ENCODE measurements around the gene PIH1D2. TPM values are rescaled to one million over a fixed set of nuclear protein-coding genes. Genes with fewer than 3 reads are reported as not detected.

Gene PIH1D2
- total RNA-seq (ENCODE audit: low replicate concordance), result 5.1 and 5.5 TPM in 2 replicates

DNA sequence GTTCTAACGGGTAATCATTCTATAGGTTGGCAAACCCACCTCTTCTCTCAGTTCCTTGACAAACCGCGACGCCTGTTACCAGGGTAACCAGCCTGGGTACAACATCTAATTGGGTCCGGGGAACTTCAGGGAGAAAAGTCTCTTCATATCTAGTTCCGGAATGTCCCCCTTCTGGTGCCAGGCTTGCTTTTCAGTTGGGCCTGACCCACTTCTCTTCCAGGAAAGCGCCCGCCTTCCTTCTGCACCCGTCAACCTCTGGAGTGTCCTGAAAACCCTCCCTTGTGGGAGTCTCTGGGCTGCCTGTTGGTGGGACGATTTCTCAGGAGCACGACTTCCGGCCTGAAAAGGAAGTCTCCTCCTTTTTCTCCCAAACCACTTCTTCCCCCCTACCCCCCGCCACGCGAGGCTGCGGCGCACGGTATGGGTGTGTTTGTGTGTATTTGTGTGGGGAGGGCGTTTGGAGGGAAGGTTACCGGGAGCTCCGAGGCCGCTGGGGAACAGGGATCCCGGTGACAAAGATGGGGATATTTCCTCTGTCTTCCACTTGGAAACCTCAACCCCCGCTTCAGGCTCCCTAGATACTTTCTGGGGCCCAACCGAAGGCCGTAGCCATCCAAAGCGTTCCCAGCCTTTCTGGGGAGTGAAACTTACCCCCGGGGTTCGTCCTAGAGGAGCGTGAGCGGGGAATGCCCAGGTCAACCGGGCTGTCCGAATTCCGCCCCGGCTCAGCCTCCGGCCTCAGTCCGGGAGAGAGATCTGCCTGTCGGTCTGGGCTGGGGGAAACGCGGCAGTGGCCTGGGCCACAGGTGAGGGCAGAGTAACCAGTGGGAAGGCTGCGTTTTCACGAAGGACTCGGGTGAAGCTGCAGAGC lies at the start of gene PIH1D2, which contains the start of gene NKAPD1:
Gene PIH1D2 (minus strand): TSS at position 77 of the 871 bp plus-strand sequence. CDS start 843 bp downstream, outside the sequence.
Gene NKAPD1 (plus strand): TSS at position 359 of the 871 bp plus-strand sequence. CDS start 1,276 bp downstream, outside the sequence.
- TF ChIP-seq, protein P1, sequence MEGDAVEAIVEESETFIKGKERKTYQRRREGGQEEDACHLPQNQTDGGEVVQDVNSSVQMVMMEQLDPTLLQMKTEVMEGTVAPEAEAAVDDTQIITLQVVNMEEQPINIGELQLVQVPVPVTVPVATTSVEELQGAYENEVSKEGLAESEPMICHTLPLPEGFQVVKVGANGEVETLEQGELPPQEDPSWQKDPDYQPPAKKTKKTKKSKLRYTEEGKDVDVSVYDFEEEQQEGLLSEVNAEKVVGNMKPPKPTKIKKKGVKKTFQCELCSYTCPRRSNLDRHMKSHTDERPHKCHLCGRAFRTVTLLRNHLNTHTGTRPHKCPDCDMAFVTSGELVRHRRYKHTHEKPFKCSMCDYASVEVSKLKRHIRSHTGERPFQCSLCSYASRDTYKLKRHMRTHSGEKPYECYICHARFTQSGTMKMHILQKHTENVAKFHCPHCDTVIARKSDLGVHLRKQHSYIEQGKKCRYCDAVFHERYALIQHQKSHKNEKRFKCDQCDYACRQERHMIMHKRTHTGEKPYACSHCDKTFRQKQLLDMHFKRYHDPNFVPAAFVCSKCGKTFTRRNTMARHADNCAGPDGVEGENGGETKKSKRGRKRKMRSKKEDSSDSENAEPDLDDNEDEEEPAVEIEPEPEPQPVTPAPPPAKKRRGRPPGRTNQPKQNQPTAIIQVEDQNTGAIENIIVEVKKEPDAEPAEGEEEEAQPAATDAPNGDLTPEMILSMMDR (IDR thresholded peaks at IDR 0.05; ENCODE audit: insufficient read depth, low read length), result peak; percentile 18
- peak; percentile 94 for DNase-seq (ENCODE audit: low read depth)
- H3K4me3 ChIP-seq (ENCODE audit: low read depth, low read length), result peak within 1 kb of the TSS; percentile 81

DNA sequence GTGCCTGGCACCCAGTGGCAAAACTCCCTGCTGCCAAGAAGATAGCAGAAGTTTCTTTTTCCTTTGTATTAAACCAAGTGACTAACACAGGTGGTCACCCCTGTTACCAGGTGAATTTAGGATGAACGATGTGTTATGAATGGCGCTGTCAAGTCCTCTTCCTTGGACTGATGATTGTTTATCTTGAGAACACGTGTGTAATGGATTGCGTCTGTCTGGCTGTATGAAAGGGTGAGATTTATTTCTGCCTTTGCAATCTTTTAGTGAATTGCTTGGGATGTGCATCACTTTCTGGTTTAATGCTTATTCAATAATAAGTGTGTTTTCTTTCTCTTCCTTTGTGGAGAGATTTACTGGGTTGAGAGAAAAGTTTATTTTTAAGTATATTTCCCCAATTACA lies 49.3 kb upstream of the PIH1D2 start:
- TF ChIP-seq, protein P1 (IDR thresholded peaks at IDR 0.05; ENCODE audit: insufficient read depth, low read length), result no peak
- no peak for DNase-seq (ENCODE audit: low read depth)
- no peak overlapping the region for H3K4me3 ChIP-seq (ENCODE audit: low read depth, low read length)

DNA sequence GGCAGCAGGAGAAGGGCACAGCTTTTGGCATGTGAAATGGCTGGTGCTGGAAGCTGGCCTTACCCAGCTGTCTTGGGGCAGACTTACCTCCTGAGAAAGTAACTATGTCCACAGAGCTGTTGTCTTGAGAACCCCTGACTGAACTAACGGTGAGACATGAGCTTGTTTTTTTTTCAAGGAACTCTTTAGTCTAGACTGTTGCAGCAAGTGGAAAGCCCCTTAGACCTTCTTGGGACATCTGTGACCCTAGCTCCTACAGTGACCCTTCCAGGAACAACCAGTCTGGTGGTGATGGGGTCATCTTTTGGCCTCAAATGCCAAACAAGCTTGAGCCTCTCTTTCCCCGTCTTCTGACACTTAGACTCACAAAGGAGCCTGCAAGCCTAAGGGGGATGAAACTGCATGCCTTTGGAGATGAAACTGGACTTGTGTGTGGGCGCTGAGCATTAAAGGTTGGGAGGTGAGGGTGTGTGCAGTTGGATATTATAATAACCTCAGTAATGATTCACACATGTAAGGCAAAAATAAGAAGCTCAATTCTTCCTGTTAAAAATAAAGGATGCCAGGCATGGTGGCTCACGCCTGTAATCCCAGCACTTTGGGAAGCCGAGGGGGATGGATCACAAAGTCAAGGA lies 48.3 kb upstream of the PIH1D2 start:
- DNase-seq (ENCODE audit: low read depth), result no peak
- no peak overlapping the region for H3K4me3 ChIP-seq (ENCODE audit: low read depth, low read length)
- TF ChIP-seq, protein P1 (IDR thresholded peaks at IDR 0.05; ENCODE audit: insufficient read depth, low read length), result no peak

- no peak overlapping the region for H3K4me3 ChIP-seq (ENCODE audit: low read depth, low read length)
- DNase-seq (ENCODE audit: low read depth), result no peak
- TF ChIP-seq, protein P1 (IDR thresholded peaks at IDR 0.05; ENCODE audit: insufficient read depth, low read length), result no peak
These were observed 44.4 kb upstream of the PIH1D2 start for GRCh38 chr11:112118176-112118575.

DNA sequence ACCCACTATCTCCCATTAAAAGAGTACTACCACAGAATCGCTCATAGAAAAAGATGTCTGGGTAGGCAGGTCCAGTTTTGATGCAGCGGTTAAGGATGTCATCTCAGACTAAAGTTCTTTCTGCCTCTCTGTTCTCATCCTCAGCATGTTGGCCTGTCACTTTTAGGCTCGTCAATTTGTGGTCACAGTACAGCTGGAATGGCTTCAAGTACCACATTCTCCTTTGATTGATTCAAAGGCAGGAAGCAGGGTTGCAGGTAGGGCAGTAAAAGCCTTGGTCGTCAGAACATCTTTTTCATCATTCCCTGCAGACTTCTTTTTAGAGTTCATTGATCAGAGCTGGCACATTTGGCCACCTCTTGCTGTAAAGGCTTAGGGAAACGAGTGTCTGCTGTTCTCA lies 41.6 kb upstream of the PIH1D2 start:
- DNase-seq (ENCODE audit: low read depth), result no peak
- TF ChIP-seq, protein P1 (IDR thresholded peaks at IDR 0.05; ENCODE audit: insufficient read depth, low read length), result no peak
- H3K4me3 ChIP-seq (ENCODE audit: low read depth, low read length), result no peak overlapping the region

- no peak for DNase-seq (ENCODE audit: low read depth)
- no peak overlapping the region for H3K4me3 ChIP-seq (ENCODE audit: low read depth, low read length)
- TF ChIP-seq, protein P1 (IDR thresholded peaks at IDR 0.05; ENCODE audit: insufficient read depth, low read length), result no peak
These were observed 40.6 kb upstream of the PIH1D2 start for GRCh38 chr11:112114460-112114859.
